ENCODE data around the gene MERTK.

DNA sequence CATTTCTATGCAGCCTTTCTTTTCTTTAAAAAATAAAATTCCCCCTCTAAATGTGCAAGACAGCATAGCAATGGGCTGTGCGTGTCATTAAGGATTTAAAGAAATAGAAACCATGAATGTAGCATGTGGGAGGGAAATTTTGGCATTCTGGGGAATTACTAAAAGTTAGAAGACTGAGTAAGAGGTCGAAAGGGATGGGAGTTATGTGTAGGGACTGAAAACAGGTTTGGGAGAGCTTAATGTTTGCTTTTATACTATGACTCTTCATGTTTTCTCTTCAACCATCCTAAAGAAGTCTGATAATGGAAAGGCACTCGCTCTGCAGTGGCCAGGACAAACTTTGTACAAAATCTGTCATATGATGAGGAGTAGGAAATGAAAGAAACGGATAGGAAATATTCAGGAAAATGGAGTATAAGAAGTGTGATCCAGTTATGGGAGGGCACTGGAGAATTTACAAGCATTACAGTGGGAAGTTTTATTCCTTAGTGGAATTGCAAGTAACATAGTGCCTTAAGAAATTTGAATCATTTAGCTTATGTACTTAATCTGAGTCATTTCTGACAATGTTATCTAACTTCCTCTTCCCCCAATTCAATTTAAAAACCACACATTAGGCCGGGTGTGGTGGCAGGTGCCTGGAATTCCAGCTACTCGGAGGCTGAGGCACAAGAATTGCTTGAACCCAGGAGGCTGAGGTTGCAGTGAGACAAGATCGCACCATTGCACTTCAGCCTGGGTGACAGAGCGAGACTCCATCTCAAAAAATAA, 177.3 kb downstream of the MERTK start:
- TF ChIP-seq CTCF (conservative IDR thresholded peaks at IDR 0.05) = no peak
- no peak for TF ChIP-seq ZFX (IDR thresholded peaks at IDR 0.05)

All from C4-2B (cell line).